Endometrium (tissue), 2 donors: ENCODE measurements around the gene TTC3.
"Not testable (repeated sequence)": the region's sequence is repeated elsewhere in the genome, so short reads cannot be mapped to it uniquely, and the experiment has no call there.

Experiments
- FAIRE-seq: peaks from 2 replicates; lab custom pipeline; 2012; peaks lifted over from hg19 to GRCh38; lab: Jason Lieb, UNC
- donor health status: control.
- donor health status: control.

TTC3 gene, protein sequence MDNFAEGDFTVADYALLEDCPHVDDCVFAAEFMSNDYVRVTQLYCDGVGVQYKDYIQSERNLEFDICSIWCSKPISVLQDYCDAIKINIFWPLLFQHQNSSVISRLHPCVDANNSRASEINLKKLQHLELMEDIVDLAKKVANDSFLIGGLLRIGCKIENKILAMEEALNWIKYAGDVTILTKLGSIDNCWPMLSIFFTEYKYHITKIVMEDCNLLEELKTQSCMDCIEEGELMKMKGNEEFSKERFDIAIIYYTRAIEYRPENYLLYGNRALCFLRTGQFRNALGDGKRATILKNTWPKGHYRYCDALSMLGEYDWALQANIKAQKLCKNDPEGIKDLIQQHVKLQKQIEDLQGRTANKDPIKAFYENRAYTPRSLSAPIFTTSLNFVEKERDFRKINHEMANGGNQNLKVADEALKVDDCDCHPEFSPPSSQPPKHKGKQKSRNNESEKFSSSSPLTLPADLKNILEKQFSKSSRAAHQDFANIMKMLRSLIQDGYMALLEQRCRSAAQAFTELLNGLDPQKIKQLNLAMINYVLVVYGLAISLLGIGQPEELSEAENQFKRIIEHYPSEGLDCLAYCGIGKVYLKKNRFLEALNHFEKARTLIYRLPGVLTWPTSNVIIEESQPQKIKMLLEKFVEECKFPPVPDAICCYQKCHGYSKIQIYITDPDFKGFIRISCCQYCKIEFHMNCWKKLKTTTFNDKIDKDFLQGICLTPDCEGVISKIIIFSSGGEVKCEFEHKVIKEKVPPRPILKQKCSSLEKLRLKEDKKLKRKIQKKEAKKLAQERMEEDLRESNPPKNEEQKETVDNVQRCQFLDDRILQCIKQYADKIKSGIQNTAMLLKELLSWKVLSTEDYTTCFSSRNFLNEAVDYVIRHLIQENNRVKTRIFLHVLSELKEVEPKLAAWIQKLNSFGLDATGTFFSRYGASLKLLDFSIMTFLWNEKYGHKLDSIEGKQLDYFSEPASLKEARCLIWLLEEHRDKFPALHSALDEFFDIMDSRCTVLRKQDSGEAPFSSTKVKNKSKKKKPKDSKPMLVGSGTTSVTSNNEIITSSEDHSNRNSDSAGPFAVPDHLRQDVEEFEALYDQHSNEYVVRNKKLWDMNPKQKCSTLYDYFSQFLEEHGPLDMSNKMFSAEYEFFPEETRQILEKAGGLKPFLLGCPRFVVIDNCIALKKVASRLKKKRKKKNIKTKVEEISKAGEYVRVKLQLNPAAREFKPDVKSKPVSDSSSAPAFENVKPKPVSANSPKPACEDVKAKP (N-terminal part only)

DNA sequence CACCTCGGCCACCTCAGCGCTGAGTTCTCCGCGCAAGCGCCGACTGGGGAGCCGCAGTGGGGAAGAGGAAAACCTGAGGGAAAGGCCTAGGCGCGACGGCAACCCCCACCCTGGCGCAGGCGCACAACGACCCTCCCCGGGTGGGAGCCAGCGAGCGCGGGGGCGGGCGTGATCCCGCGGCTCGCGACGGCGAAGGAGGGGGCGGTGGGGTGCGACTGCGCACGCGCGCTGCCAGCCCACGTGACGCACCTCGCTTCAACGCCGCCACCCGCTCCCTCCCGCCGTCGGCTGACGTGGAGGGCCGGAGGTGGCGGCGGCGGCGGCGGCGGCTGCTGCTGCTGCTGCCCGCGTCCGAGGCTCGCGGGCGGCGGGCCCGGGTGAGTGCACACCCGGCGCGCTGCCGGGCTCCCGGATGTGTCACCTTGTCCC is at the start of gene TTC3, which contains the start of gene PIGP:
Gene TTC3 (plus strand): TSS at position 267 of the 429 bp plus-strand sequence. CDS start 14,004 bp downstream, outside the sequence.
Gene PIGP (minus strand): TSS at position 84 of the 429 bp plus-strand sequence. CDS start 556 bp downstream, outside the sequence.
- FAIRE-seq: no peak

DNA sequence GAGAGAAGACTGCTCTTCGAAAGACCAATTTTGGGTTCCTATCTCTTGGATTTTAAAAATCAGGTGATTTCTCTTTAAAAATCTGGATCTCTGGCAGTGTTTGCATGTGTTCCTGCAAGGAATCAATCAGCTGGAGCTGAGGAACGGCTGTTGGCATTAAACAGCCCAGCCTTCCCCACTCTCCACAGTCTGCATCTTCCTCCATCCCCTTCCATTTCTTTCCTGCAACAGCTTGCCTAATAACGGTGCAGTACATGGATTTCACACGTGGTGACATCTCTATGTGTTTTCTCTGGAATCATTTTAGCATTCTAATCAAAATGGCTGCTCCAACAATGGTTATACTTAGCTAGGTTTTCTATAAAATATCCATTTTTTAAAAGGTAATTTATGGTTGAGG is 46.6 kb upstream of the TTC3 start:
- no peak for FAIRE-seq

DNA sequence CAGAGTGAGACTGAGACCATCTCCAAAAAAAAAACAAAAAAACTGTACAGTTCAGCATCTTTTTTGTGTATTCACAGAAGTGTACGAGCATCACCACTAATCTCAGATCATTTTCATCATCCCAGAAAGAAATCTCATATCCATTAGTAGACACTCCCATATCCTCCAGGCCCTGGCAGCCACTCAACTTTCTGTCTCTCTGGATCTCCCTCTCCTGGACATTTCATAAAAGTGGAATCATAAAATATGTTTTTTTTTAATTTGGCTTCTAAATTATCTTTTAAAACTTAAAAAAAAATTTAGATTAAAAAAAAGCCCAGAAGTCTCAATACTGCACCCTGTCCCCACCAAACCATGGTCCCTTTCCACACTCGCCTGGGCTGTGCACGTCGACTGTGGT is 44.5 kb upstream of the TTC3 start:
- FAIRE-seq: no peak

- no peak for FAIRE-seq
These were observed 42.2 kb upstream of the TTC3 start for GRCh38 chr21:37030864-37031263.

GRCh38 chr21:37032293-37032692 is 40.8 kb upstream of the TTC3 start:
- no peak for FAIRE-seq

GRCh38 chr21:37032877-37033471 is 40.1 kb upstream of the TTC3 start:
- FAIRE-seq: no peak

- FAIRE-seq: not testable (repeated sequence)
These were observed 38.7 kb upstream of the TTC3 start for GRCh38 chr21:37034394-37034793.

GRCh38 chr21:37036177-37036576 is 36.9 kb upstream of the TTC3 start:
- FAIRE-seq: no peak

DNA sequence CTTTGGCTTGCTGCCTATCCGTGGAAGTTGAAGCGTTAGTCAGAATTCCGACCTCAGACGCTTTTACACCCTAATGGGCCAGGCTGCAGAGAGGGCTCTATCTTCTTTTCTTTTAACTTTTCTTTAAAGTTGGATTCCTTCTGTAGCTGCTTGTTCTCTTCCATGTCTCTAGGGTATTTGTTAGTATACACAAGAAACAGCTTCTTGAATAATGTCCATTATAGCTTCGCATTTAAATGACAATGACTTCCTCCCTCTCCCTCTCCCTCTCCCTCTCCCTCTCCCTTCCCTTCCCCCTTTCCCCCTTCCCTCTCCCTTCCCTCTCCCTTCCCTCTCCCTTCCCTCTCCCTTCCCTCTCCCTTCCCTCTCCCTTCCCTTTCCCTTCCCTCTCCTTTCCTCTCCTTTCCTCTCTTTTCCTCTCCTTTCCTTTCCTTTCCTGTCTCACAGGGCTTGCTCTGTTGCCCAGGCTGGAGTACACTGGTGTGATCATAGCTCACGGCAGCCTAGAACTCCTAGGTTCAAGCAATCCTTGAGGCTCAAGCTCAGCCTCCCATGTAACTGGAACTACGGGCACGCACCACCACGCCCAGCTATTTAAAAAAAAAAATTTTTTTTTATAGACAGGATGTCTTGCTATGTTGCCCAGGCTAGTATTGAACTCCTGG is 33.5 kb upstream of the TTC3 start:
- FAIRE-seq: no peak

DNA sequence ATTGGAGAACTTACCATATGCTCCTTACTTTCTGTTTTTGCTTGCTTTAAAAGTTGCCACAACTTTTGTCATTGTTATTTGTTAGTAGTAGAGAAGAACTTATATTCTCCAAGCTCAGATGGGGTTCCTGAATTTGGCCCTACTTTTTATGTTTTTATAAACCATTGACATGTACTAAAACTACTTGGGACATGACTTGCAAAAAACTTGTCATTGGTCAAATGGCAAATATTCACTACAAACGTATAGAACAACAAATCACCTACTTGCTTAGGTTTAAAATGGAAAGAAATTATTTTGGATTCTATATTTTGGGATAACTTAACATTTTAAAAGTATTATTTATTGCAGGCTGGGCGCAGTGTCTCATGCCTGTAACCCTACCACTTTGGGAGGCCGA is 32.8 kb upstream of the TTC3 start:
- no peak for FAIRE-seq

GRCh38 chr21:37041706-37042271 is 31.3 kb upstream of the TTC3 start:
- no peak for FAIRE-seq

DNA sequence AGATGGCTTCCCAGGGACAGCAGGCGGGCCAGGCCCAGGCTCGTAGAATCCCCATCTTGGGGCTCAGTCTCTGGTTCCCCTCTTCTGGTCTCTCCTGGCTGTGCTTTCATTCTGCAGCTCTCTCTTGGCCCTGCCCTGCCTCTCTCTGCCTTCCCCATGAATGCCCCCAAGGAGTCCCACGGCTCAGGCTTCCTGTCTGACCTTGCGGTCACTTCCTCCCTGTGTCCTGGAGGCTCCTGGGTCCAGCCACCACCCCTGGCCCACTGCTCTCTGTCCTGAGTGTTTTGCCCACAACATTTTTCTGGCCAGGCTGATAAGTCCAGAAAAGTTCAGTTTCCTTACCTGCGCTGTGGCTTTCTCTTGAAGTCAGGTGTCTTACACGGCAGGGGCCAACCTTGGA is 29.2 kb upstream of the TTC3 start:
- no peak for FAIRE-seq

- no peak for FAIRE-seq
These were observed 28.4 kb upstream of the TTC3 start for GRCh38 chr21:37044643-37045042.

- no peak for FAIRE-seq
These were observed 27.9 kb upstream of the TTC3 start for GRCh38 chr21:37045149-37045548.

DNA sequence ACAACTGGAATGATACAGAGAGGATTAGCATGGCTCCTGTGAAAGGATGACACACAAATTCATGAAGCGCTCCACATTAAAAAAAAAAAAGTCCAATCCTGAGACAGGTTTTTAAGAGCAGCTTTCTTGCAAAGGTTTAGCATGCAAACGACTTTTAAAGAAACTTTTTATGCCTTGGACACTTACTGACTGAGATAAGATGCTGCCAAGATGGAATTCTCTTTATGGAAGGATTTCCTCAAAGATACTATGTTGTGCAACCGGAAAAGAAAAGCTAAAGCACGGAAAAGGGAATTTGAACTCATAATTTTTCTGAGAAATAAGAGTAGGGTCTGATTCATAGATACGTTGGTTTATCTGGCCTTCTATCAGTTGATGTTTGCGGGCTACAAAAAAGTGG is 27.5 kb upstream of the TTC3 start:
- FAIRE-seq: no peak

- FAIRE-seq: no peak
These were observed 26.0 kb upstream of the TTC3 start for GRCh38 chr21:37047079-37047478.

DNA sequence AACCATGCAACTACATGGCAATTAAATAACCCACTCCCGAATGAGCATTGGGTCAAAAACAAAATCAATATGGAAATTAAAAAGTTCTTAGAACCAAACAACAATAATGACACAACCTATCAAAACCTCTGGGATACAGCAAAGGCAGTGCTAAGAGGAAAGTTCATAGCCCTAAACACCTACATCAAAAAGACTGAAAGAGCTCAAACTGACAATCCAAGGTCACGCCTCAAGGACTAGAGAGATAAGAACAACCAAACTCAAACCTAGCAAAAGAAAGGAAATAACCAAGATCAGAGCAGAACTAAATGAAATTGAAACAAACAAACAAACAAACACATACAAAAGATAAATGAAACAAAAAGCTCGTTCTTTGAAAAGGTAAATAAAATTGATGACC is 23.3 kb upstream of the TTC3 start:
- not testable (repeated sequence) for FAIRE-seq

DNA sequence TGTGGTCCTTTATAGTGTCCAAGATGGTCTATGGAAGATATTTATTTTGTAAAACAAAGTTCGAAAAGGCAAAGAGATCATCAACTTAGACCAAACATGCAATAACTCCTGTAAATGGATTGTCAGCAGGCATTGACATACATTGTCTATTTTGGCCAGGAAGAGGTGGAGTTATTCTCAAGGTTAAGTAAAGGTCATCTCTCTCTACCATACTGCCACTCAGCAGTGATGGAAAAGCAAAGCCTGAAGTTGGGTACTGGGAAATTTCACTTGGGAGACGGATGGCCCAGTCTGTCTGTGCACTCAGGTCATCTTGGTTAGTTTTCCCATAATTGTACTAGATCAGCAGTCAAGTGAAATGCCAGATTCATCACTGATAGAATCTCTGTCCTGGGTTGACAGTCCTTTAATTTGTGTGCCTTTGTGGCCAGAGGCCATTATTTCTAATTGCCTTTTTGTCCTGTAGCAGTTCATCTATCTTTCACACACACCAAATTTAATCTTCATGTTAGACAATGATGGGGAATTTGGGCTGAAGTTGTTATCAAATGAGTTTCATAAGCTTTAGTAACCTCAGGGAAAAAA is 17.7 kb upstream of the TTC3 start:
- FAIRE-seq: no peak

GRCh38 chr21:37057614-37058013 is 15.4 kb upstream of the TTC3 start:
- no peak for FAIRE-seq

DNA sequence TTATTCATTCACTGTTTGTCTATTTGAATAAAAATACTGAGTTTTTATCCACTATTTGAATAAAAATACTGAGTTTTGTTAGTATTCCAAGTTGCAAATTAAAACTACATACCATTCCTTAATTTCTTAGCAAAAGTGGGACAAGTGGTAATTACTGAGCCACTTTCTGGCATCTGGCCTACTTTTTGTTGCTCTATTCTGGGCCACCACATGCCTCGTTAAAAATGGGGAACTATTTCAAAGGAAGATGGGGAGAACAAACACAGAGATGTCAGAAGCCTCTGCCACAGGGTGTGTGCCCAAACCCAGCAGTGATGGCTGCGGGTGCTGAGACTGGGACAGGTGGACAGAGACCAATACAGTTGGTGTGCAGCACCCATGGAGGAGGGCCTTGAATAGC is 14.8 kb upstream of the TTC3 start:
- no peak for FAIRE-seq

GRCh38 chr21:37059181-37059580 is 13.9 kb upstream of the TTC3 start:
- no peak for FAIRE-seq
